Central memory CD4-positive, alpha-beta T cell (primary cell): ENCODE measurements around the gene CUBN.

ENCODE experiments used
- DNase-seq: peaks from one replicate; pipeline ENCODE4 v3.0.0; 2022

Gene CUBN

DNA sequence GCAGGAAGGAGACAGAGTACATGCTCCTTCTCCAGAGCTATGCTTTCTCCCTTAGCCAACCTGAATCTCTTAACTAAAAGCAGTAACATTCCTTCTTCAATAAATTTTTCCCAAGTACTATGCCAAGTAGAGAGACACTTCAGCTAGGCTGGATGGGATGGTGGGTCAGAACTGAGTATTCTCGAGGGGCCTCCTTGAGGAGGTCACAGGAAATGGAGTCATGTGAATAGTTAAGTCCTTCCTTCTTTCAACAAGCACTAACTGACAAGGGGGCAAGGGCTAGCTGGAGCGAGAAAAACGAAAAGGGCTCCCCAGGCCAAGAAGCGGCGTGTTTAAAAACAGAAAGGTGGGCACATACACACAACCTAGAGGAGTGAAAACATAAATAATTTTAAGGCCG, 317.8 kb downstream of the CUBN start:
- no peak for DNase-seq

DNA sequence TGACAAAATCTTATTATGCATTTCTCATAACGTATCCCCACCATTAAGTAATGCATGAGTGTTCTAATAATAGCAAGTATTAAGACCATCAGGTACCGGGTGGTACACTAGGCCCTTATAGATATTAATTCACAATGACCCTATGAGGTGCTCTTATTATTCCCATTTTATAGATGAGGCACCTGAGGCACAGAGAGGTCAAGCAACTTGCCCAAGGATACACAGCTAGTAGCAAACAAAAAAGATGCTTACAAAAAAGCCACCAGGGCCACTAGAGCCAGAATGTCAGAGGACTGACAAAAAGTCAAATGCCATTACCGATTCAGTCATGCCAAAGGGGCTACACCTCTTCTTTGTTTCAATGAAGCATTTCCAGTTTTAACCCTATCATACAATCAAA, 318.3 kb downstream of the CUBN start:
- no peak for DNase-seq

DNA sequence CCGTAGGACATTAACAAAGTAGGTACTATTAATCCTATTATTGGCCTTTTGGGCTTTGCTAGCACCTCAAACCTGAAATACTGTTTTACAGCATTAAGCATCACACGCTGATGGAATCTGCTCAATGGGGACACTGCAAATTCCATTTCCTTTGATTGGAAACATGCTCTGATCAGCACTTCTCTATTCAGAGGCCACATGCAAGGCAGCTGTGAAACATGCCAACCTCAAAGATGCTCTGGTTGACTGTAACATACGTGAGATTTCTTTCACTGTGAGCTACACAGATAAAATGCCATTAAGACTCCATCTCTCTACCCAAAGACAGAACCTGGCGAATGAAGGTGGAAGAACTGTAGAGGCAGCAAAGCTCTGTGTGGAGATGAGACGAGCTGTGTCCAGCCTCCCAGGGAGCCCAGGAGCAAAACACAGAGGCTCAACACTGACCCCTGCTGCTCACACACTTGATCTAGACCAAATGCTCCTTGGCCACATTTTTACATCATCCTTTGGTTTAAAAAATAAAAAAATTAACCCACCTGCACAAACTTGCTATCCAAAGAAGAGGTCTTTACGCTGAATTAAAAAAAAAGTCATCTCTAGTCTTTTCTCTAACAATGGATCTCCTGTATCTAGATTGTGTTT, 320.4 kb downstream of the CUBN start:
- peak; percentile 25 for DNase-seq

DNA sequence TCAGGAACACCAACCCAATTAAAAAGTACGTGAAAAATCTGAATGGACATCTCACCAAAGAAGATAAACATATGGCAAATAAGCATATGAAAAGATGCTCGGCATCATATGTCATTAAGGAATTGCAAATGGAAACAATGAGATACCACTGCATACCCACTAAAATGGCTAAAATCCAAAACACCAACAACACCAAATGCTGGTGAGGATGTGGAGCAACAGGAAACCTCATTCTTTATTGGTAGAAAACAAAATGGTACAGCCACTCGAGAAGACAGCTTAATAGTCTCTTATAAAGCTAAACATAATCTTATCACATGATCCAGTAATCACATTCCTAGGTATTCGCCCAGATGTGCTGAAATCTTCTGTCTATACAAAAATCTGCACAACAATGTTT, 325.5 kb downstream of the CUBN start:
- DNase-seq: no peak

DNA sequence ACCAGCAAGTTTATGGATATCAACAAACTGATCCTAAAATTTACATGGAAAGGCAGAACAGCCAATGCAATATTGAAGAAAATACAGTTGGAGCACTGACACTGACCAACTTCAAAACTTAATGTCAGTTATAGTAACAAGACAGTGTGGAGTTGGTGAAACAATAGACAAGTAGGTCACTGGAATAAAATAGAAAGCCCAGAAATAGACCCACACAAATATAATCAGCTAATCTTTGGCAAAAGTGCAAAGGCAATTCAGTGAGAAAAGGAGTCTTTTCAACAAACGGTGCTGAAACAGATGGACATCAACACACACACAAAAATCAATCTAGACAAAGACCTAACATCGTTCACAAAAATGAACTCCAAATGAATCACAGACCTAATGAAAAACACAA, 326.1 kb downstream of the CUBN start:
- DNase-seq: no peak

DNA sequence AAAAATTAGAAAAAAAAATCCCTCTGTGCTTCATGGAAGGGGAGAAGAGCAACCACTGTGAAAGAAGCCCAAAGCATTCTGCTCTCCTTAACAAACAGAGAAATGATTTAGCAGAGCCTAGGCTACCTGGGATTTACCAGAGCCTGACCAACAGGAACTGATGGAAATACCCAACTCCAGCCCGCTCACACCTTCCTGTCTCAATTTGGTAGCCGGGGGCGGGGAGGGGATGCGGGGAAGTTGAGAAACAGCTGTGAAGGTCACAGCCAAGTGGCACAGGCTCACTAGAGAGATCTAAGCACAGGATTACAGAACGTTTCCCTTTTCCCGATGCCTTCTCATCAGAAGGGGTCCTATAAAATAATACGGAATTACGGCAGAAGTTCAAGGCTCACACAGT, 330.0 kb downstream of the CUBN start:
- no peak for DNase-seq

DNA sequence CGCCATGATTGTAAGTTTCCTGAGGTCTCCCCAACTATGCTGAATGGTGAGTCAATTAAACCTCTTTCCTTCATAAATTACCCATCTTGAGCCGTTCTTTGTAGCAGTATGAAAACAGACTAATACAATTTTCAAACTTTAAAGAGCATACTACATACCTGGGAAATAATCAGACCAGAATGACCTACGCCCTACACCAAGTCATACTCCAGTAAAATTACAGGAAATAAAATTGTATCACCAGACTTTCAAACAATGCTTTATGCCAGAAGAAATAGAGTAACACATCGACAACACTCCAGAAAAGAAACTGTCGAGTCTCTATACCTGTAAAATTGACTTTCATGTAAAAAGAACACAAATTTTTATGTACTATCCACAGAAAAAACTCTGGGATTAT, 331.0 kb downstream of the CUBN start:
- DNase-seq: no peak

DNA sequence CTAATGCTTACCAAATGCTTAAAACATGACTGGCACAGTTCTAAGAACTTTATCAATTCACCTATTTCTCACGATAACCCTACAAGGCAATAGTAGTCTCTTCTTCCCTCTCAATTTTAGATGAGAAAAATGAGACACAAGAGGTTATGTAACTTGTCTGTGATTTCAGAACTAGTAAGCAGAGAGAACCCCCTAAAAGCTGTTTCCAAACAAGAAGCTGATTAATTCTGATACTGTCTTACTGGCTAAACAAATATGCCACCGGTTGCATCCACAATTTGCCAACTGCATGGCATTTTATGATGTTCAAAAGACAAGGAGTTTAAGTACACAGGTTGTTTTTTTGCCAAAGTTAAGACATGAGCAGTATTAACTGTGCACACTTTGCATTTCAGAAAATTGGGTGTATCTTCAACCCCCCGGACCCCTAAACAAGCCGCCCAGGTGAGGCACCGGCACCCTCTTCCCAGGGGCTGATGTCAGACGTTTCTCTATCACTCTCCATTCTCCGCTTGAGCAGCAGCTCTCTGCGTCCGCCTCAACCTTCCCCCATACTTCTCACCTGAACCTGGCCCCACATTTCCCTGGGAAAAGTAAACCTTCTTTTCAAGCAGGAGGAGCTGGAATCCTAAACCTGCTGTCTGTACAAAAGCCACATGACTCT, 334.1 kb downstream of the CUBN start:
- DNase-seq: no peak

DNA sequence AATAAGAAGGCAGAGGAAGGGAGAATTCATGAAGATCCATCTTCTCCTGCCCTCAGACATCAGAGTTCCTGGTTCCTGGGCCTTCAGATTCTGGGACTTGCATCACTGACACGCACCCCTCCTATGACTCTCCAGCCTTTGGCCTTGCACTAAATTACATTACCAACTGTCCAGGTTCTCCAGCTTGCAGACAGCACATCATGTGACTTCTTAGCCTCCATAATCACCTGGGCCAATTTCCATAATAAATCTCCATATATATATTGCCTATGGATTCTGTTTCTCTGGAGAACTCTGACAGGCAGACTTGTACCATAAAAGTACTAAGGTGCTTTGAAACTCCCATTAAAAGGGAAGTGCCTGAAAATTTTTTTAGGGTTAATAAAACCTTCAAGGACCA, 335.6 kb downstream of the CUBN start:
- DNase-seq: no peak

DNA sequence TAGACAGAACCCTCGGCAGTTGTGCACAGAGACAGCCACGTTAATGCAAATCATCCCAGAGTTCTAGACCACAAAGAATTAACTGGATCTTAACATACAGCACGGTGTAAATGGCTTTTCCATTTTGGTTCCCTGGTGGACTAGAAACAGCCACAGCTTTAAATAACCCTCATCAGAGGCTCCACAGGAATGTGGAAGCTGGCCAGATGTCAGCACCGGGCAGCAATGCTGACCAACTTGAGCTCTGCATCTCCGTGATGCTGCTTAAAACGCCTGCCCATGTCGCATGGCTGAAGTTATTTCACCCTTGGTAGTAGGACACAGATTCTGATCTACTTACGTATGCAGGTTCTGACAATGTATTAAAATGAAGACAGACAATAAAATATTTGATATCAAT, 336.9 kb downstream of the CUBN start:
- DNase-seq: no peak

DNA sequence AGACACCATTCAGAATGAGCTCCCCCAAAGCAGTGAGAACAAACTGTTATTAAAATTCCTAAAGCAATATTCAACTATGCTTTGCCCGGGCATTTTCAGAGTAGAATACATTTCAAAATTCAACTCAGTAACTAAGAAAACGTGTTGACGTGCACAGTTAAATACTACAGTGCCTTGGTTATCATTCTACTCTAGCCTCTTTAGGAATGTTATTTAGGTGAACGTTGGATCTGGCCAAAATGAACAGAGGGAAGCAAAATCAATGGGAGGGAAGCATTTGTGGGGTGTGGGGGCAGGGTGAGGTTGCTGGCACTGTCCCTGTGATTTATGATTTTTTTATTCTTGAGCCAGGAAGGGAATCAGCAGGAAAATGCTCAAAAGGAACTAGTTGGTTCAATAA, 339.8 kb downstream of the CUBN start:
- DNase-seq: no peak

DNA sequence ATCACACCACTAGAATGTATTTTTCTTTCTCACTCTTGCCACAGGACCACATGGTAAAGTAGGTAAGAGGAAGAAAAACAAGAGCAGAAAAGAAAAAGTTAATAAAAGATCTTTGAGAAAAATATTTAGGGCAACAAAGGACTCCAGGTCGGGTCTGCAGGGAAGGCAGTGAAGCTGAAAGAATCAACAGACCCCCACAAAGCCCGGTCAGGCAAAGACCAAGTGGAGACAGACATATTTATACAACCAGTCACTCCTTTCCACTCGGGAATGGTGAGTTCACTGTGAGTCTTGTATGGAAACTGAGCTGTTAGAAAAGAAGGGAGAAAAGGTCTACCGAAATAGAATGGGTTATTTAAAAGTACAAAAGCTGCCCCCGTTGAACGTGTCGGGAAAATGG, 340.4 kb downstream of the CUBN start:
- DNase-seq: no peak

DNA sequence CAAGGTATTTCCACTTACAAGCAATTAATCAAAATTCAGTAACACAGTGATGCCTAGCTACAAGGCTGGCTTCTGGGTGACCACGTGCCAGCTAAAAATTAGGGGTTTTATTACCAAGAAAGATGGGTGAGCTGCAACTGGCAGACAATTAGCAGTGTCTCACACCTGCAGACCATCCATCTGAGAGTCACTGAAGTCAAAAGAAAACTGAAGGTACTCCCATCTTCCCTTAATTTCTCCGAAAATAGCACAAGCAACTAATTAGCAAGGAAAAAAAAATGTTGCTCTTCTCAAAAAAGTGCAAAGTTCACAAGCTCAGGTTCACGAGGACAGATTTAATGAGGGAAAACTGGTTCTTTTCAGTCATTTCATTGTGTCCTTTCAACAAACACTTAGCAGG, 340.8 kb downstream of the CUBN start:
- no peak for DNase-seq

DNA sequence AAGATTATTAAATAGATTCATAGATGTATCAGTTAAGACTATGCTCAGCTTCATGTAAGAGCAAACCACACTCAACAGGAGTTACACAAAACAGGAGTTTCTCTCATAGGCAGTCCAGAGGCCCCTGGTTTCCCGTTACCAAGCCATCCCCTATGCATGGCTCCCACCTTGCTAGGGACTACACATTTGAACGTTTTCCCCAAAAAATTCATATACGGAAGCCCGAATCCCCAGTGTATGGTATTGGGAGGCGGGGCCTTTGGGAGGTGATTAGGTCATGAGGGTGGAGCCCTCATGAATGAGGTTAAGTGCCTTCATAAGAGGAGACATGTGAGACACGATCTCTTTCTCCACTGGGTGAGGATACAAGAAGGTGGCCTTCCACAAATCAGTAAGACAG, 341.5 kb downstream of the CUBN start:
- peak; percentile 25 for DNase-seq

DNA sequence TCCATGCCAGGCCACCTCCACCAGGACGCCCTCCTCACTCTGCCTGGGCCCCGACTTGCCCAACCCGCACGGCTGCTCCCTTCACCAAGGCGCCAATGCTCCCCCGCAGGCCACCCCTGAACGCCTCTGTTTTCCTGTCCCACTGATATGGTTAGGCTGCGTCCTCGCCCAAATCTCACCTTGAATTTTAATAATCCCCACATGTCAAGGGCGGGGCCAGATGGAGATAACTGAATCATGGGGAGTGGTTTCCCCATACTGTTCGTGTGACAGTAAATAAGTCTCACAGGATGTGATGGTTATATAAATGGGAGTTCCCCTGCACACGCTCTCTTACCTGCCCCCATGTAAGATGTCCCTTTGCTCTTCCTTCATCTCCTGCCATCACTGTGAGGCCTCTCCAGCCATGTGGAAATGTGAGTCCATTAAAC, 342.2 kb downstream of the CUBN start:
- peak; percentile 82 for DNase-seq

DNA sequence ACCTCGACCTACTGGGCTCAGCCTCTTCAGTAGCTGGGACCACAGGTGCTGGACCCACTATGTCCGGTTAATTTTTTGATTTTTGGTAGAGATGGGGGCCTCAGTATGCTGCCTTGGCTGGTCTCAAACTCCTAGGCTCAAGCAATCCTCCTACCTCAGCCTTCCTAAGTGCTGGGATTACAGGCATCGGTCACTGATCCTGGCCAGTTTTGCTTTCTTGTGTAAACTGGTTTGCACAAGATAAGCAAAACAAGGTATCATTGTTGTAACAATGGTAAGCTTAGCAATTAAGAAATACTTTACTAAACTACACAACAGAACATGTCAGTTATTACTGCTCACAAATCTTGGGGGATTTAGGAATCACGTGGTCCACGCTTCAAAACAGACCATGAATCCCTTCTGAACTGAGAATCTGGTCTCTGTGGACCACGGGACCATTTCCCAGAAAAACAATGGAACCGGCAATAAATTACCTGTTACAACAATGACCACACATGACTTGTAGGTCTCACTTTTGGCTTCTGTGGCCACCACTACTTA, 349.2 kb downstream of the CUBN start:
- DNase-seq: no peak

DNA sequence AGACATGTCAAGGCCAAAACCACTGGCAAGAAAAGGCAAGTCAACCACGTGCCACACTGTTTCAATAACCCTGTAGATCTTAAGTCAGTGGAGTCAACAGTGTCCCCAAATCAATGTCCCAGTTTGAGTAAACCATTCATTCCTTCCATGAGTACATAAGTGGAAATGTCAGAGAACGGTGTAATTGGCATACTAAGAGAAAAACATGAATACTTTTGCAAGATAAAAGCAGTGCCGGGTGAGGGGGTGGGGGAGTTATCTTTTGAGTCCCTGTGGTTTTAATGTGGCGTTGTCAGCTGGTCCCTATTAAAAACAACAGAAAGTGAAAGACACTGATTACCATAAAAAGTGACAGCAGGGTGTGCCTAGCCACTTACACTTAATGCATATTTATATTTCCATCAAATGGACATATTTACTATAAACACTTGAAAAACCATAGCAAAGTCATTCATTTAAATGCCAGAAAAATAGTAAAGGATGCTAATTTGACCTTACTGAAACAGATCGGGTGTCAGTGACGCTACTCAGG, 350.2 kb downstream of the CUBN start:
- peak; percentile 56 for DNase-seq

DNA sequence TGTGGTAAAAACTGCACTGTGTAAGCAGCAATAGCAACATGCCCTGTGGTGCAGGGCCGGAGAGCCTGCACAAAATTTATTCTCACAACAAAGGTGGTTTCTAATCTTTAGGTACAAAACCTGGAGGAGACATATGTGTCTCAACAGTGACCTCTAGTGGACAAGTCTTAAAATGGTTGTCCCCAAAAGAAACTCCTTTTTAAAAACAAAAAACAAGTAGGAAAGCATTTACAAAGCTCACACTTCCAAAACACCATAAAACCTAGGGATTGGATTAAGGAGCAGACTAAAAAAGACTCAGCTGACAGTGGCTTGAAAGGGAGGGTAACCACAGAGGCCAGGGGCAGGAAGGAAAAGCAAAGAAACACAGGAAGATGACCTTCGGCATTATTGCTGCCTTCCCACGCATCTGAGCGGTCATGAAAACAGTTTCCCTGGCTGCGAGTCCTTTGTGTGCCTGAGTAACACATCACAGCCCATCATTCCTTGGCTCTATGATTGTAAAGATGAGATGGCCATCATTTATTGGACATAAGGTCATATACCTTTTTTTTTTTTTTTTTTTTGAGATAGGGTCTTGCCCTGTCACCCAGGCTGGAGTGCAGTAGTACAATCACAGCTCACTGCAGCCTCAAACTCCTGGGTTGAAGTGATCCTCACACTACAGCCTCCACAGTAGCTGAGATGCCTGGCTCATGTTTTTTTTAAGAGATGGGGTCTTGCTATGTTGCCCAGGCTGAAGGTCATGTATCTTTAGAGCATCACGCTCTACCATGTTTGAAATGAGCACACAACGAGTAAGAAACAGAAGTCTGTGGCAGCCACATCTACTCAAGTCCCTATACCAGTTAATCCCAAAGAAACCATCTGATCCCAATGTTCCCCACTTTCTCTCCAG, 351.9 kb downstream of the CUBN start:
- peak; percentile 51 for DNase-seq

DNA sequence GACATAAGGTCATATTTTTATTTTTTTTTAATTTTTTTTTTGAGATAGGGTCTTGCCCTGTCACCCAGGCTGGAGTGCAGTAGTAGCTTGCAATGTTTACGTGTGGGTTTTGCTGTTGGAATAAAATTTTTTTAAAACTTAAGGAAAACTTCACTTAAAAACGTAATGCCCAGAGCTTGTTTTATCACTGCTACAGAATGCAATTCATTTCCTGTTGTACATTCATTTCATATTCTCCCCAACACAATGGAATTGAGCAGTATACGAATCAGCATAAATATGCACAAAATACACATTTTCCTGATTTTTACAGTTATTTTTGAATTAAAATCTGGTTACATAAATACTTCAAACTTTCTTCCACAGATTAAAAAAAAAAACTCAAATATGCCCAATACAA, 352.7 kb downstream of the CUBN start:
- no peak for DNase-seq
